ENCODE measurements around the gene CCDC188.

CCDC188 gene

GRCh38 chr22:20194681-20195593 lies 44.1 kb upstream of the CCDC188 start:
- peaks cover 0 to 12% (median 5%) of the 10 kb centered on the region in 4 experiments for H3K4me1 ChIP-seq (ENCODE audit: control extremely low read depth in 1 of 4, control insufficient read depth in 4 of 4, insufficient read depth in 4 of 4, low read length in 3 of 4)
- no peak overlapping the region for H3K27ac ChIP-seq (ENCODE audit: insufficient read depth in 1 of 2, low read depth in 1 of 2, low read length in 2 of 2, poor library complexity in 1 of 2, severe bottlenecking in 2 of 2)
- 66% methylated on average over 12 of the region's 15 CpGs for WGBS (ENCODE audit: insufficient coverage)
- peak in 1 of 3 donors; percentile 4 for DNase-seq
- ChIA-PET POLR2A (no interaction called here), CTCF (interaction anchor here (0.7 to 2.8 kb wide), 11 partner anchors 8 to 89 kb away, joined by 3 to 9 read pairs (median 4); no protein-coding TSS in a partner anchor)
- no peaks in the 10 kb centered on the region for H3K36me3 ChIP-seq (ENCODE audit: control insufficient read depth in 4 of 4, insufficient read depth in 4 of 4, low read length in 3 of 4)
- H3K27me3 ChIP-seq (replicated peaks in 2 of 5; ENCODE audit: control insufficient read depth in 4 of 5, insufficient read depth in 5 of 5, low read length in 4 of 5) = no peaks in the 10 kb centered on the region
- no peaks in the 10 kb centered on the region for H3K9me3 ChIP-seq (ENCODE audit: control extremely low read depth in 1 of 5, control insufficient read depth in 4 of 5, insufficient read depth in 2 of 5, low read depth in 1 of 5, low read length in 4 of 5)
- no peak overlapping the region for H3K4me3 ChIP-seq (ENCODE audit: control insufficient read depth in 1 of 7, extremely low read depth in 1 of 7, insufficient read depth in 4 of 7, low read depth in 2 of 7, low read length in 6 of 7)

GRCh38 chr22:20193761-20194494 lies 43.1 kb upstream of the CCDC188 start:
- ChIA-PET POLR2A (no interaction called here), CTCF (interaction anchor here (0.9 to 2.1 kb wide), 5 partner anchors 9 to 45 kb away, joined by 3 to 8 read pairs (median 3); no protein-coding TSS in a partner anchor)
- 87% methylated on average over 15 of the region's 17 CpGs for WGBS (ENCODE audit: insufficient coverage)
- no peak overlapping the region for H3K4me3 ChIP-seq (ENCODE audit: control insufficient read depth in 1 of 7, extremely low read depth in 1 of 7, insufficient read depth in 4 of 7, low read depth in 2 of 7, low read length in 6 of 7)
- H3K27ac ChIP-seq (ENCODE audit: insufficient read depth in 1 of 2, low read depth in 1 of 2, low read length in 2 of 2, poor library complexity in 1 of 2, severe bottlenecking in 2 of 2) = no peak overlapping the region
- peaks cover 0 to 12% (median 5%) of the 10 kb centered on the region in 4 experiments for H3K4me1 ChIP-seq (ENCODE audit: control extremely low read depth in 1 of 4, control insufficient read depth in 4 of 4, insufficient read depth in 4 of 4, low read length in 3 of 4)
- no peak for DNase-seq
- H3K27me3 ChIP-seq (replicated peaks in 2 of 5; ENCODE audit: control insufficient read depth in 4 of 5, insufficient read depth in 5 of 5, low read length in 4 of 5) = no peaks in the 10 kb centered on the region
- H3K9me3 ChIP-seq (ENCODE audit: control extremely low read depth in 1 of 5, control insufficient read depth in 4 of 5, insufficient read depth in 2 of 5, low read depth in 1 of 5, low read length in 4 of 5) = no peaks in the 10 kb centered on the region
- H3K36me3 ChIP-seq (ENCODE audit: control insufficient read depth in 4 of 4, insufficient read depth in 4 of 4, low read length in 3 of 4) = no peaks in the 10 kb centered on the region

- Histone ChIP-seq H3K27ac (ENCODE audit: insufficient read depth in 1 of 2, low read depth in 1 of 2, low read length in 2 of 2, poor library complexity in 1 of 2, severe bottlenecking in 2 of 2) (no peak overlapping the region), H3K36me3 (ENCODE audit: control insufficient read depth in 4 of 4, insufficient read depth in 4 of 4, low read length in 3 of 4) (no peaks in the 10 kb centered on the region), H3K4me1 (ENCODE audit: control extremely low read depth in 1 of 4, control insufficient read depth in 4 of 4, insufficient read depth in 4 of 4, low read length in 3 of 4) (peaks cover 0 to 12% (median 5%) of the 10 kb centered on the region in 4 experiments), H3K9me3 (ENCODE audit: control extremely low read depth in 1 of 5, control insufficient read depth in 4 of 5, insufficient read depth in 2 of 5, low read depth in 1 of 5, low read length in 4 of 5) (no peaks in the 10 kb centered on the region), H3K4me3 (ENCODE audit: control insufficient read depth in 1 of 7, extremely low read depth in 1 of 7, insufficient read depth in 4 of 7, low read depth in 2 of 7, low read length in 6 of 7) (no peak overlapping the region), H3K27me3 (replicated peaks in 2 of 5; ENCODE audit: control insufficient read depth in 4 of 5, insufficient read depth in 5 of 5, low read length in 4 of 5) (no peaks in the 10 kb centered on the region)
- 85% methylated on average over 19 of the region's 20 CpGs for WGBS (ENCODE audit: insufficient coverage)
- ChIA-PET POLR2A (no interaction called here), CTCF (interaction anchor here (0.9 to 1.4 kb wide), 4 partner anchors 15 to 29 kb away, joined by 3 to 4 read pairs (median 4); no protein-coding TSS in a partner anchor)
- DNase-seq = no peak
Measured at GRCh38 chr22:20192972-20193760, 42.3 kb upstream of the CCDC188 start.

- ChIA-PET CTCF (interaction anchor here (1.0 to 1.5 kb wide), 4 partner anchors 9 to 92 kb away, joined by 4 read pairs; no protein-coding TSS in a partner anchor), POLR2A (no interaction called here)
- Histone ChIP-seq H3K4me3 (ENCODE audit: control insufficient read depth in 1 of 7, extremely low read depth in 1 of 7, insufficient read depth in 4 of 7, low read depth in 2 of 7, low read length in 6 of 7) (no peak overlapping the region), H3K36me3 (ENCODE audit: control insufficient read depth in 4 of 4, insufficient read depth in 4 of 4, low read length in 3 of 4) (no peaks in the 10 kb centered on the region), H3K9me3 (ENCODE audit: control extremely low read depth in 1 of 5, control insufficient read depth in 4 of 5, insufficient read depth in 2 of 5, low read depth in 1 of 5, low read length in 4 of 5) (no peaks in the 10 kb centered on the region), H3K27me3 (replicated peaks in 2 of 5; ENCODE audit: control insufficient read depth in 4 of 5, insufficient read depth in 5 of 5, low read length in 4 of 5) (no peaks in the 10 kb centered on the region), H3K4me1 (ENCODE audit: control extremely low read depth in 1 of 4, control insufficient read depth in 4 of 4, insufficient read depth in 4 of 4, low read length in 3 of 4) (peaks cover 0 to 12% (median 5%) of the 10 kb centered on the region in 4 experiments), H3K27ac (ENCODE audit: insufficient read depth in 1 of 2, low read depth in 1 of 2, low read length in 2 of 2, poor library complexity in 1 of 2, severe bottlenecking in 2 of 2) (no peak overlapping the region)
- DNase-seq = no peak
- WGBS (ENCODE audit: insufficient coverage) = 93% methylated on average over 9 of the region's 10 CpGs
Measured at GRCh38 chr22:20192293-20192971, 41.6 kb upstream of the CCDC188 start.

- no peak for DNase-seq
- no peak overlapping the region for H3K27ac ChIP-seq (ENCODE audit: insufficient read depth in 1 of 2, low read depth in 1 of 2, low read length in 2 of 2, poor library complexity in 1 of 2, severe bottlenecking in 2 of 2)
- no peaks in the 10 kb centered on the region for H3K36me3 ChIP-seq (ENCODE audit: control insufficient read depth in 4 of 4, insufficient read depth in 4 of 4, low read length in 3 of 4)
- no peak overlapping the region for H3K4me3 ChIP-seq (ENCODE audit: control insufficient read depth in 1 of 7, extremely low read depth in 1 of 7, insufficient read depth in 4 of 7, low read depth in 2 of 7, low read length in 6 of 7)
- peaks cover 0 to 12% (median 5%) of the 10 kb centered on the region in 4 experiments for H3K4me1 ChIP-seq (ENCODE audit: control extremely low read depth in 1 of 4, control insufficient read depth in 4 of 4, insufficient read depth in 4 of 4, low read length in 3 of 4)
- no peaks in the 10 kb centered on the region for H3K9me3 ChIP-seq (ENCODE audit: control extremely low read depth in 1 of 5, control insufficient read depth in 4 of 5, insufficient read depth in 2 of 5, low read depth in 1 of 5, low read length in 4 of 5)
- WGBS (ENCODE audit: insufficient coverage) = 99% methylated on average over 7 of the region's 8 CpGs
- CTCF ChIA-PET = interaction anchor here (1.1 to 1.5 kb wide), 3 partner anchors 9 to 93 kb away, joined by 3 to 4 read pairs (median 4); no protein-coding TSS in a partner anchor
- H3K27me3 ChIP-seq (replicated peaks in 2 of 5; ENCODE audit: control insufficient read depth in 4 of 5, insufficient read depth in 5 of 5, low read length in 4 of 5) = no peaks in the 10 kb centered on the region
- POLR2A ChIA-PET = no interaction called here
Measured at GRCh38 chr22:20191803-20192202, 40.9 kb upstream of the CCDC188 start.

GRCh38 chr22:20191000-20191515 lies 40.2 kb upstream of the CCDC188 start:
- Histone ChIP-seq H3K27ac (ENCODE audit: insufficient read depth in 1 of 2, low read depth in 1 of 2, low read length in 2 of 2, poor library complexity in 1 of 2, severe bottlenecking in 2 of 2) (no peak overlapping the region), H3K9me3 (ENCODE audit: control extremely low read depth in 1 of 5, control insufficient read depth in 4 of 5, insufficient read depth in 2 of 5, low read depth in 1 of 5, low read length in 4 of 5) (no peaks in the 10 kb centered on the region), H3K4me1 (ENCODE audit: control extremely low read depth in 1 of 4, control insufficient read depth in 4 of 4, insufficient read depth in 4 of 4, low read length in 3 of 4) (peaks cover 0 to 12% (median 5%) of the 10 kb centered on the region in 4 experiments), H3K36me3 (ENCODE audit: control insufficient read depth in 4 of 4, insufficient read depth in 4 of 4, low read length in 3 of 4) (no peaks in the 10 kb centered on the region), H3K27me3 (replicated peaks in 2 of 5; ENCODE audit: control insufficient read depth in 4 of 5, insufficient read depth in 5 of 5, low read length in 4 of 5) (no peaks in the 10 kb centered on the region), H3K4me3 (ENCODE audit: control insufficient read depth in 1 of 7, extremely low read depth in 1 of 7, insufficient read depth in 4 of 7, low read depth in 2 of 7, low read length in 6 of 7) (no peak overlapping the region)
- ChIA-PET POLR2A (no interaction called here), CTCF (interaction anchor here (1.1 to 1.5 kb wide), 3 partner anchors 10 to 94 kb away, joined by 3 to 4 read pairs (median 4); no protein-coding TSS in a partner anchor)
- DNase-seq = no peak
- 84% methylated on average over 10 of the region's 10 CpGs for WGBS (ENCODE audit: insufficient coverage)

All from common myeloid progenitor, CD34-positive (primary cell).